HL-60 (cell line): ENCODE data around the gene CARS2.
A peak's percentile ranks its signal among the peaks of the same experiment; 100 is the strongest.

Source experiments
- DNase-seq, 2 experiments: peaks; one replicate each; pipeline ENCODE4 v3.0.0-alpha.2; 2010 to 2020; ENCODE audit warnings: low read depth in 1 of 2, low spot score in 1 of 2
- H3K27ac ChIP-seq: fragments of 250-450 bp; sonication (Bioruptor Pico); replicated peaks from 2 replicates; pipeline ENCODE4 v1.5.1; 2020; ENCODE audit warnings: mild to moderate bottlenecking, moderate library complexity
- H3K27me3 ChIP-seq: fragments of 250-450 bp; sonication (Bioruptor Pico); 2 replicates; pipeline ENCODE4 v1.5.1; 2021; ENCODE audit warnings: mild to moderate bottlenecking, moderate library complexity; ENCODE audit not compliant: insufficient read depth, poor library complexity, severe bottlenecking
- H3K4me3 ChIP-seq: replicated peaks from 2 replicates; pipeline ENCODE4 v1.5.1; 2011; ENCODE audit warnings: mild to moderate bottlenecking, control low read depth, low read length; ENCODE audit not compliant: insufficient read depth
- GABPA ChIP-seq: IDR thresholded peaks from 2 replicates; pipeline ENCODE4 v1.6.1; 2012; ENCODE audit warnings: low read depth
- POLR2AphosphoS5 ChIP-seq: IDR thresholded peaks from 2 replicates; pipeline ENCODE4 v1.6.1; 2012; ENCODE audit warnings: low read depth
- SPI1 ChIP-seq: IDR thresholded peaks from 2 replicates; pipeline ENCODE4 v1.6.1; 2012; ENCODE audit warnings: low read depth, mild to moderate bottlenecking, borderline replicate concordance
- TF ChIP-seq, protein P1 (sequence below): IDR thresholded peaks from one replicate; pipeline ENCODE4 v1.5.1; 2011; ENCODE audit warnings: low read length, control low read depth, inconsistent platforms; ENCODE audit not compliant: insufficient read depth
- TF ChIP-seq, protein P2 (sequence below): IDR thresholded peaks from 2 replicates; pipeline ENCODE4 v1.6.1; 2012; ENCODE audit warnings: low read depth; ENCODE audit not compliant: insufficient replicate concordance

Gene CARS2

DNA sequence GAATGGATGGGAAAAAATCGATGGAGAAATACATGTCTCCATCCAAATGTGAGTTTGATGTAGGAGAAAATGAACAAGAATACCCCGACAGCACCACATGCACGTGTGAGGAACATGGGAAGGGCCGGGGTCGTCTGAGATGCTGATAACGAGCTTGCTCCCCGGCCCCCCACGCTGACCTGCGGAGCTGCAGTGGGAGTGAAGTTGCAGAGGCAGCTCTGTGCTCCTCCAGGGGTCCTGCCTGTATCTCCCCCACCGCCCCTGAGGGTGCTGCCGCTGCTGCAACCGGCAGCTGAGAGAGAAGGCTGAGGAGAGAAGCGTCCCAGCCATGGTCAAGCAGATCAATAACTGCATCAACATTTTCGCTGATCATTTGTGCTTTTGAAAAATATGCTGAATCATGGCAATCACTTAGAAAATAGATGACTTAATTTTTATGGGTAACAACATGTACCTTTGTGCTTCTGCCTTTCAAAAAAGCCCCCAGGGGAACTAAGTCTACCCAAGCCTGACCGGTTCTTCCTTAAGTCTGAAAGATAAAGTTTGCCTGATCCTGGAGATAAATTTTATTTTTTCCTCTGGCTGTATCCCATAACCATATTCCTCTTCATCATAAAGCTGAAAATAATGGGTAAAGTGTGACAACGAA lies 108.8 kb downstream of the CARS2 start:
- Histone ChIP-seq H3K27ac (no peak overlapping the region), H3K27me3 (no peaks in the 10 kb centered on the region), H3K4me3 (no peak overlapping the region)
- DNase-seq, result no peak
- TF ChIP-seq, protein P1, sequence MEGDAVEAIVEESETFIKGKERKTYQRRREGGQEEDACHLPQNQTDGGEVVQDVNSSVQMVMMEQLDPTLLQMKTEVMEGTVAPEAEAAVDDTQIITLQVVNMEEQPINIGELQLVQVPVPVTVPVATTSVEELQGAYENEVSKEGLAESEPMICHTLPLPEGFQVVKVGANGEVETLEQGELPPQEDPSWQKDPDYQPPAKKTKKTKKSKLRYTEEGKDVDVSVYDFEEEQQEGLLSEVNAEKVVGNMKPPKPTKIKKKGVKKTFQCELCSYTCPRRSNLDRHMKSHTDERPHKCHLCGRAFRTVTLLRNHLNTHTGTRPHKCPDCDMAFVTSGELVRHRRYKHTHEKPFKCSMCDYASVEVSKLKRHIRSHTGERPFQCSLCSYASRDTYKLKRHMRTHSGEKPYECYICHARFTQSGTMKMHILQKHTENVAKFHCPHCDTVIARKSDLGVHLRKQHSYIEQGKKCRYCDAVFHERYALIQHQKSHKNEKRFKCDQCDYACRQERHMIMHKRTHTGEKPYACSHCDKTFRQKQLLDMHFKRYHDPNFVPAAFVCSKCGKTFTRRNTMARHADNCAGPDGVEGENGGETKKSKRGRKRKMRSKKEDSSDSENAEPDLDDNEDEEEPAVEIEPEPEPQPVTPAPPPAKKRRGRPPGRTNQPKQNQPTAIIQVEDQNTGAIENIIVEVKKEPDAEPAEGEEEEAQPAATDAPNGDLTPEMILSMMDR, result no peak
- TF ChIP-seq SPI1 (no peak), POLR2AphosphoS5 (no peak), GABPA (no peak)
- TF ChIP-seq, protein P2, sequence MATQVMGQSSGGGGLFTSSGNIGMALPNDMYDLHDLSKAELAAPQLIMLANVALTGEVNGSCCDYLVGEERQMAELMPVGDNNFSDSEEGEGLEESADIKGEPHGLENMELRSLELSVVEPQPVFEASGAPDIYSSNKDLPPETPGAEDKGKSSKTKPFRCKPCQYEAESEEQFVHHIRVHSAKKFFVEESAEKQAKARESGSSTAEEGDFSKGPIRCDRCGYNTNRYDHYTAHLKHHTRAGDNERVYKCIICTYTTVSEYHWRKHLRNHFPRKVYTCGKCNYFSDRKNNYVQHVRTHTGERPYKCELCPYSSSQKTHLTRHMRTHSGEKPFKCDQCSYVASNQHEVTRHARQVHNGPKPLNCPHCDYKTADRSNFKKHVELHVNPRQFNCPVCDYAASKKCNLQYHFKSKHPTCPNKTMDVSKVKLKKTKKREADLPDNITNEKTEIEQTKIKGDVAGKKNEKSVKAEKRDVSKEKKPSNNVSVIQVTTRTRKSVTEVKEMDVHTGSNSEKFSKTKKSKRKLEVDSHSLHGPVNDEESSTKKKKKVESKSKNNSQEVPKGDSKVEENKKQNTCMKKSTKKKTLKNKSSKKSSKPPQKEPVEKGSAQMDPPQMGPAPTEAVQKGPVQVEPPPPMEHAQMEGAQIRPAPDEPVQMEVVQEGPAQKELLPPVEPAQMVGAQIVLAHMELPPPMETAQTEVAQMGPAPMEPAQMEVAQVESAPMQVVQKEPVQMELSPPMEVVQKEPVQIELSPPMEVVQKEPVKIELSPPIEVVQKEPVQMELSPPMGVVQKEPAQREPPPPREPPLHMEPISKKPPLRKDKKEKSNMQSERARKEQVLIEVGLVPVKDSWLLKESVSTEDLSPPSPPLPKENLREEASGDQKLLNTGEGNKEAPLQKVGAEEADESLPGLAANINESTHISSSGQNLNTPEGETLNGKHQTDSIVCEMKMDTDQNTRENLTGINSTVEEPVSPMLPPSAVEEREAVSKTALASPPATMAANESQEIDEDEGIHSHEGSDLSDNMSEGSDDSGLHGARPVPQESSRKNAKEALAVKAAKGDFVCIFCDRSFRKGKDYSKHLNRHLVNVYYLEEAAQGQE, result no peak

DNA sequence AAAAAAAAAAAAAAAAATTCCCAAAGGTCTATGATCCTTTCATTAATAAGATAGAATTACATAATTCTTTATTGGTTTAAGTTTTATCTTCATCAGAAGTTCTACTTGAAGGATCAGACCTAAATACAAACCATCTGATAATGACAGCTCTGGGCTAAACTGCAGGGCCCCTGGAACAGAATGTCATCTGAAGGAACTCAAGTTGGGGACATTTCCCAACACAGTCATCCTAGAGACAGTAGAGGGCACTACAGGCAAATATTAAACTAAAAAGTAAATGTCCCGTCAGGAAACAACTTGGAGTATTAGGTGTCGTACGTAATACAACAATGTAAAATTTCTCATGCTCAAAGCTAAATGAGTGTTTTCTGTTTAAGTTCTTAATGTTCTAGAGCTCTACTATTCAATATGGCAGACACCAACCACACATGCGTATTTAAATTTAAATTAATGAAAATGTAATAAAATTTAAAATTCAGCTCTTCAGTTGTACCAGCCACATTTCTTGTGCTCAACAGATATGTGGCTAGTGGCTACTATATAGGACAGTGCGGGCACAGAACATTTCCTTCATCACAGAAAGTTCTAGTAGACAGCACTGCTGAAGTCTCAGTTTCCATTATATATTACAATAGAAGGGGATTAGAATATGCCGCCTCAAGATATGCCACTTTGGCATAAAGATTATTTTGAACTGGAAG lies 112.3 kb downstream of the CARS2 start:
- Histone ChIP-seq H3K27ac (no peak overlapping the region), H3K27me3 (no peaks in the 10 kb centered on the region), H3K4me3 (no peak overlapping the region)
- peak in 1 of 2 experiments; percentile 61 for DNase-seq
- no peak for TF ChIP-seq GABPA
- TF ChIP-seq, protein P2, result no peak
- TF ChIP-seq, protein P1, result peak; percentile 44
- no peak for TF ChIP-seq POLR2AphosphoS5
- TF ChIP-seq SPI1, result no peak

DNA sequence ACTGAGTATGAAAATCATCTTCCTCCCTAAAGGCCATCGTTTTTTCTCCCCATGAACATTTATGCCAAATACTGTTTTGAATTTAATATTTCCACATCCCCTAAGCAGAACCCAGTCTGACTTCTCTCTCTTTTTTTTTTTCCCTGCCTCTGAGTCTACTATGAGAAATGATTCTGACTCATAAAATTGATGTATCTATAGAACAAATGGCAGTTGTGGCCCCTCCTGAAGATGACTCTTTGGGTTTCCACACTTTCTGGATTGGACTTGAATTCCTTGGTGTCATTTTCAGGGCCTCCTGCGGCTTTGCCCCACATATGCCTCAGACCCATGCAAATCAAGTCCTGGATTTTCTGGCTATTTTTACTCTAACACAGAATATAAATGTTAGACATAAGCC lies 113.3 kb downstream of the CARS2 start:
- Histone ChIP-seq H3K27ac (no peak overlapping the region), H3K4me3 (no peak overlapping the region), H3K27me3 (no peaks in the 10 kb centered on the region)
- TF ChIP-seq, protein P1, result no peak
- TF ChIP-seq POLR2AphosphoS5 (no peak), GABPA (no peak), SPI1 (no peak)
- TF ChIP-seq, protein P2, result no peak
- no peak for DNase-seq
